ENCODE data around the gene IQCB1.
"Not testable (repeated sequence)": the region's sequence is repeated elsewhere in the genome, so short reads cannot be mapped to it uniquely, and the experiment has no call there.

The IQCB1 gene

DNA sequence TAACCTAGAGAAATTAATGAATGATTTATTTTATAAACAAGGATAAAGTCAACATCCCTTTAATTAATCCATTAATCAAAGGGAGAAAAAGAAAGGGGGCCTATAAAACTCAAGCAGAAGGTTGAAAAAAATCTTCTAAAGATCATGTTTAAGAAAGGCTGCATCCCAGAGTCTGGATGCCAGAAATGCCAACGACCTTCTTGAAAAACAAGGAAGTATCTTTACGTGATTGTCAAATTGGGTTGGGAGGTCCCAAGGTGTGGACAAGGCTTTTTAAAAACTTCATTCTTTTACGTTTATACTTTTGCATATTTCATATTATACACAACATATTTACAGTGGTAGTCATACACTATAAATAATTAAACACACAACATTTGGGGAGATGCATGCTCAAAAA is 86.9 kb downstream of the IQCB1 start:
- DNase-seq (ENCODE audit: low read depth): no peak

DNA sequence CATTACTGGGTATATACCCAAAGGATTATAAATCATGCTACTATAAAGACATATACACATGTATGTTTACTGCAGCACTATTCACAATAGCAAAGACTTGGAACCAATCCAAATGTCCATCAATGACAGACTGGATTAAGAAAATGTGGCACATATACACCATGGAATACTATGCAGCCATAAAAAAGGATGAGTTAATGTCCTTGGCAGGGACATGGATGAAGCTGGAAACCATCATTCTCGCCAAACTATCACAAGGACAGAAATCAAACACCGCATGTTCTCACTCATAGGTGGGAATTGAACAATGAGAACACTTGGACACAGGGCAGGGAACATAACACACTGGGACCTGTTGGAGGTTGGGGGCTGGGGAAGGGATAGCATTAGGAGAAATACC is 91.8 kb downstream of the IQCB1 start:
- not testable (repeated sequence) for DNase-seq (ENCODE audit: low read depth)

DNA sequence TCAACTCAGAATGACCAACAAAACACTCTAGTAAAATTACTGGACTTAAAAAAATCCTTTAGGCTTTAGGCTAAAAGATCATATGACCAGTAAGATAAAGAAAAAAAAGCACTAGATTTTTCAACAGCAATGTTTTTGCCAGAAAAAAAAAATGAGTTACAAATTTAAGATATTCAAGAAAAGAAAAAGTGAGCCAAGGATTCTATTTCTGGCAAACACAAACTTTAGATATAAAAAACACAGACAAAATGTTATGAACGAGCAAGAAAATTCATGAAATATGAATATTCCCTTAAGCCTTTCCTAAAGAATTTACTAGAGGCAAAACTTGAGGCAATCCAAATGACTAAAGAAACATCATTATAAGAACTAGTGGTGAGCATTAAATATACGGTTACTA is 94.0 kb downstream of the IQCB1 start:
- no peak for DNase-seq (ENCODE audit: low read depth)

GRCh38 chr3:121739902-121740301 is 95.0 kb downstream of the IQCB1 start:
- no peak for DNase-seq (ENCODE audit: low read depth)

- DNase-seq (ENCODE audit: low read depth): no peak
These were observed 97.2 kb downstream of the IQCB1 start for GRCh38 chr3:121737644-121738043.

DNA sequence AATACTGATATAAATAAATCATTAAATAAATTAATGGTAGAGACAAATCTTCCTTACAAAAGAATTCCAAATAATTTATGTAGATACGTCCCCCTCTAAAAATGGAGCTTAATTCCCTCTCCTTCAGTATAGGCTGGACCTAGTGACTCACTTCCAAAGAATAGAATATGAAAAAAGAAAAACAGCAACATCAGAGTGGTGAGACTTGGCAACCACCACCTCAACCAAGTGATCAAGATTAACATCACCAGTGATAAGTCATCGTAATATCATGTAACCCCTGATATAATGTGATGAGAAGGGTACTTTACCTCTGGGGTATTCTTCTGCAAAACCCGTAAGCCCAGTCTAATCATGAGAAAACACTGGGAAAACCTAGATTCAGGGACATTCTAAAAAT is 98.7 kb downstream of the IQCB1 start:
- no peak for DNase-seq (ENCODE audit: low read depth)

DNA sequence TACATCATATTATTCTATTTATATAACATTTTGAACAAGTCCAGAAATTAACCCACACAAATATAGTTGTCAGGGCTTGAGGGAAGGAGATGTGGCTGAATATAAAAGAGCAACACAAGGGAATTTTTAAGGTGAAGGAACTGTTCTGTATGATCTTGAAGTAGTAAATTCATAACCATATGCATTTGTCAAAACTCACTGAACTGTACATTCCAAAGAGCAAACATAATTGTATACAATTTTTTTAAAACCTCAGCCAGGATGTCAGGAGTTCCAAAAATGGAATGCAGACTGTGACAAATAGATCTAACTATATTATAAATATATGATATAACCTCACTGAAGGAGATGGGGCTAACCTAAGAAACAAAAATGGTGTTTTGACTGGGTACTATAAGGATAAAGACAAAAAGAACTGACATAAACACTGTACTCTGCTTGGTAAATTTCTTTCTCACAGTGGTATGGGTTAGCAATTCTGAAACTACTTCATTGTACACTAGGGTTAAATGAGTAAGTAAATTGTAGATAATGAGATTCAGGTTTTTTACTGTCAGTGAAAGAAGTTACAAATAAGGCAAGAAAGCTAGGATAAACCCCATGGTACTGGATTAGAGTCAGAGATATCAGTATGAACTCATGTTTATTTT is 99.7 kb downstream of the IQCB1 start:
- DNase-seq (ENCODE audit: low read depth): no peak

DNA sequence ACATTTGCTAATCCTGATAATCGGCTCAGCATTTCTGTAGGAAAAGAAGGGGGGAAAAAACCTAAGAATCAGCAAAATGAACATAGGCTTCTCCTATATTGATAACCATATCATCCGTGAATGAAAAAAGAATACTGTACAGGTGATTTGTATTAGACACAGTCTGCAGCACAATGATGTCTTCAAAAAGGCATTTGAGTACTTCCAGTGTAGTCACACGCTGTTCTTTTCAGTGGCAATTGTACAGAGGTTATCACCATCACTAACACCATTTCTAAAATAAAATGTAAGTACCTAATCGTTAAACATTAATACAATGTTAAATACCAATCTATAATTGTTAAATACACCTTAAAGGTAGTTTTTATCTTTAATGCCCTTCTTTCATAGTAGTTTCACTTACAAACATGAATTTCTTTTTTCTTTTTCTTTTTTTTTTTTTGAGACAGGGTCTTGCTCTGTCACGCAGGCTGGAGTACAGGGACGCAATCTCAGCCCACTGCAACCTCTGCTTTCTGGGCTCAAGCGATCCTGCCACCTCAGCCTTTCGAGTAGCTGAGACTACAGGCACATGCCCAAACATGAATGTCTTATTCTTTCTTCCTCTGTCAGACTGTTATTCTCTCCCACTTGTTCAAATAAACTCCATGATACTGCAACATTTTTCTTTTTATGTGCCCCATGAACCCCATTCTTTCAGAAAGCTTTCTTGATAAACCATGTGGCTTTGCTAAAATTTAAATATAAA is 103.7 kb downstream of the IQCB1 start:
- no peak for DNase-seq (ENCODE audit: low read depth)

GRCh38 chr3:121724130-121724529 is 110.7 kb downstream of the IQCB1 start:
- no peak for DNase-seq (ENCODE audit: low read depth)

- no peak for DNase-seq (ENCODE audit: low read depth)
These were observed 111.4 kb downstream of the IQCB1 start for GRCh38 chr3:121723485-121723884.

DNA sequence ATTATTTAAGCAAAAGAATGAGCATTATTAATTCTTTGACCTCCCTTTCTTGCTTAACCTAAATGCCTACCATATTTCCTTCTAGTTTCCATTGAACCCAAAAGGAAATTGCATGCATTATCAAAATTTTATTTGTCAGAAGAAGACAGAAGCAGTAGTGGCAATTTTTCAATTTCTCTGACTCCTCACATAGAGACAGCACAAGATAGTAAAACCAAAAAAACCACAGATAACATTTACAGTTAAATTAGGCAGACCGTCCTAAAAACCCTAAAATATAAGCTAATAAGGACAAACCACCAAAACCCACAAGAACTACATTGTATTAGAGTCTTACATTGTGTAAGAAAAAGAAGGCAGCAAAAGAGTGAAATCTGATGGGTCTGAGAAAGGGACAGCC is 112.4 kb downstream of the IQCB1 start:
- no peak for DNase-seq (ENCODE audit: low read depth)

GRCh38 chr3:121720163-121720562 is 114.7 kb downstream of the IQCB1 start:
- DNase-seq (ENCODE audit: low read depth): no peak
